ENCODE results near the gene OR10H5.
"Not testable (repeated sequence)": the region's sequence is repeated elsewhere in the genome, so short reads cannot be mapped to it uniquely, and the experiment has no call there.

Gene OR10H5

GRCh38 chr19:15812060-15812722 is 24.7 kb downstream of the OR10H5 start:
- DNase-seq, result no peak

- no peak for DNase-seq
Measured at GRCh38 chr19:15813916-15814315, 26.5 kb downstream of the OR10H5 start.

GRCh38 chr19:15815306-15815705 is 27.8 kb downstream of the OR10H5 start, which contains the start of gene OR10H1:
TSS of gene OR10H1 (minus strand) at chr19:15815664. CDS start at chr19:15808037, 7,627 bp downstream.
- no peak for DNase-seq

GRCh38 chr19:15820646-15821045 is 33.2 kb downstream of the OR10H5 start:
- DNase-seq, result no peak

- DNase-seq, result no peak
Measured at GRCh38 chr19:15825753-15826152, 38.3 kb downstream of the OR10H5 start.

- no peak for DNase-seq
Measured at GRCh38 chr19:15828121-15828610, 40.7 kb downstream of the OR10H5 start.

GRCh38 chr19:15828611-15829305 is 41.3 kb downstream of the OR10H5 start:
- DNase-seq, result not testable (repeated sequence)

GRCh38 chr19:15829306-15829698 is 41.8 kb downstream of the OR10H5 start:
- DNase-seq, result no peak

GRCh38 chr19:15829786-15830185 is 42.3 kb downstream of the OR10H5 start:
- no peak for DNase-seq

GRCh38 chr19:15831626-15832025 is 44.2 kb downstream of the OR10H5 start:
- DNase-seq, result no peak

- not testable (repeated sequence) for DNase-seq
Measured at GRCh38 chr19:15834232-15834631, 46.8 kb downstream of the OR10H5 start.

- DNase-seq, result not testable (repeated sequence)
Measured at GRCh38 chr19:15835565-15836329, 48.3 kb downstream of the OR10H5 start.

- peak; percentile 98 for DNase-seq
Measured at GRCh38 chr19:15836330-15837220, 49.1 kb downstream of the OR10H5 start.

- DNase-seq, result no peak
Measured at GRCh38 chr19:15837221-15837731, 49.8 kb downstream of the OR10H5 start.

GRCh38 chr19:15838351-15838750 is 50.9 kb downstream of the OR10H5 start:
- no peak for DNase-seq

- not testable (repeated sequence) for DNase-seq
Measured at GRCh38 chr19:15839888-15840287, 52.4 kb downstream of the OR10H5 start.

GRCh38 chr19:15840833-15841232 is 53.4 kb downstream of the OR10H5 start:
- no peak for DNase-seq

- DNase-seq, result no peak
Measured at GRCh38 chr19:15841875-15842569, 54.6 kb downstream of the OR10H5 start.

- DNase-seq, result no peak
Measured at GRCh38 chr19:15843203-15843893, 55.9 kb downstream of the OR10H5 start.

GRCh38 chr19:15843894-15844222 is 56.4 kb downstream of the OR10H5 start:
- not testable (repeated sequence) for DNase-seq

- DNase-seq, result no peak
Measured at GRCh38 chr19:15846923-15847322, 59.5 kb downstream of the OR10H5 start.
